ENCODE measurements around the gene LRRC75B. TPM values are rescaled to one million over a fixed set of nuclear protein-coding genes. Genes with fewer than 3 reads are reported as not detected.
"Not testable (repeated sequence)": the region's sequence is repeated elsewhere in the genome, so short reads cannot be mapped to it uniquely, and the experiment has no call there.

Gene LRRC75B
- total RNA-seq, 2 experiments from 2014 or later: 0.56 to 0.98 TPM

GRCh38 chr22:24622596-24622995 lies 29.7 kb upstream of the LRRC75B start:
- peak; percentile 25 for DNase-seq
- intact Hi-C loops (cut with DNase I, micrococcal nuclease); H3K36me3 Mint-ChIP-seq (ENCODE audit: low read depth); CTCF ChIA-PET; POLR2A ChIA-PET; H3K4me3 Mint-ChIP-seq; H3K4me1 Mint-ChIP-seq; H3K27ac Mint-ChIP-seq; H3K9me3 Mint-ChIP-seq (ENCODE audit: low read depth); H3K27me3 Mint-ChIP-seq; ATAC-seq: not testable (repeated sequence)

GRCh38 chr22:24621244-24621643 lies 28.4 kb upstream of the LRRC75B start:
- H3K4me1 Mint-ChIP-seq; H3K27me3 Mint-ChIP-seq; DNase-seq; H3K4me3 Mint-ChIP-seq; CTCF ChIA-PET; intact Hi-C loops (cut with DNase I, micrococcal nuclease); H3K36me3 Mint-ChIP-seq (ENCODE audit: low read depth); ATAC-seq; H3K9me3 Mint-ChIP-seq (ENCODE audit: low read depth); H3K27ac Mint-ChIP-seq; POLR2A ChIA-PET: not testable (repeated sequence)

GRCh38 chr22:24614794-24615193 lies 21.9 kb upstream of the LRRC75B start:
- DNase-seq; POLR2A ChIA-PET; ATAC-seq; intact Hi-C loops (cut with DNase I, micrococcal nuclease); H3K9me3 Mint-ChIP-seq (ENCODE audit: low read depth); CTCF ChIA-PET; H3K4me3 Mint-ChIP-seq; H3K4me1 Mint-ChIP-seq; H3K27ac Mint-ChIP-seq; H3K36me3 Mint-ChIP-seq (ENCODE audit: low read depth); H3K27me3 Mint-ChIP-seq: not testable (repeated sequence)

GRCh38 chr22:24609888-24610287 lies 17.0 kb upstream of the LRRC75B start:
- H3K27ac Mint-ChIP-seq; ATAC-seq; H3K4me3 Mint-ChIP-seq; CTCF ChIA-PET; H3K36me3 Mint-ChIP-seq (ENCODE audit: low read depth); DNase-seq; H3K4me1 Mint-ChIP-seq; intact Hi-C loops (cut with DNase I, micrococcal nuclease); H3K9me3 Mint-ChIP-seq (ENCODE audit: low read depth); POLR2A ChIA-PET; H3K27me3 Mint-ChIP-seq: not testable (repeated sequence)

- CTCF ChIA-PET; ATAC-seq; DNase-seq; intact Hi-C loops (cut with DNase I, micrococcal nuclease); H3K27me3 Mint-ChIP-seq; H3K9me3 Mint-ChIP-seq (ENCODE audit: low read depth); H3K36me3 Mint-ChIP-seq (ENCODE audit: low read depth); POLR2A ChIA-PET: not testable (repeated sequence)
- Mint-ChIP-seq H3K27ac (peak overlapping the region; percentile 91), H3K4me1 (peaks cover 17% of the 10 kb centered on the region), H3K4me3 (peak overlapping the region; percentile 84)
Measured at GRCh38 chr22:24608327-24608726, 15.5 kb upstream of the LRRC75B start.

GRCh38 chr22:24607429-24607983 lies 14.6 kb upstream of the LRRC75B start:
- peaks cover 21% of the 10 kb centered on the region for H3K4me1 Mint-ChIP-seq
- CTCF ChIA-PET; H3K36me3 Mint-ChIP-seq (ENCODE audit: low read depth); H3K9me3 Mint-ChIP-seq (ENCODE audit: low read depth); H3K27me3 Mint-ChIP-seq; POLR2A ChIA-PET: not testable (repeated sequence)
- intact Hi-C loops (cut with DNase I, micrococcal nuclease): loop anchor here in 1 of 2 experiments (1.0 kb wide), 1 partner anchor 52 kb away; the partner anchor contains the start of genes GUCD1 and SNRPD3
- peak; percentile 84 for DNase-seq
- ATAC-seq: peak; percentile 82
- peak overlapping the region; percentile 84 for H3K4me3 Mint-ChIP-seq
- H3K27ac Mint-ChIP-seq: peak overlapping the region; percentile 91

GRCh38 chr22:24606340-24606739 lies 13.5 kb upstream of the LRRC75B start:
- ATAC-seq; H3K36me3 Mint-ChIP-seq (ENCODE audit: low read depth); POLR2A ChIA-PET; H3K9me3 Mint-ChIP-seq (ENCODE audit: low read depth); H3K27me3 Mint-ChIP-seq; DNase-seq; CTCF ChIA-PET; intact Hi-C loops (cut with DNase I, micrococcal nuclease); H3K4me3 Mint-ChIP-seq: not testable (repeated sequence)
- H3K4me1 Mint-ChIP-seq: peaks cover 21% of the 10 kb centered on the region
- peak overlapping the region; percentile 63 for H3K27ac Mint-ChIP-seq

- Mint-ChIP-seq H3K27ac (peak overlapping the region; percentile 85), H3K4me1 (peaks cover 19% of the 10 kb centered on the region), H3K4me3 (peak overlapping the region; percentile 22)
- H3K9me3 Mint-ChIP-seq (ENCODE audit: low read depth); H3K36me3 Mint-ChIP-seq (ENCODE audit: low read depth); CTCF ChIA-PET; H3K27me3 Mint-ChIP-seq: not testable (repeated sequence)
- POLR2A ChIA-PET: interaction anchor here (0.5 kb wide), 1 partner anchor 186 kb away, joined by 3 read pairs; no protein-coding TSS in a partner anchor
- peak; percentile 46 for ATAC-seq
- intact Hi-C loops (cut with DNase I, micrococcal nuclease): loop anchor here in 1 of 2 experiments (5.0 kb wide), 1 partner anchor 47 kb away; the partner anchor contains the start of genes GUCD1 and SNRPD3
- DNase-seq: peak; percentile 55
Measured at GRCh38 chr22:24603770-24604629, 11.1 kb upstream of the LRRC75B start.

- intact Hi-C loops (cut with DNase I, micrococcal nuclease): loop anchor here in 1 of 2 experiments (5.0 kb wide), 1 partner anchor 46 kb away; the partner anchor contains the start of genes GUCD1 and SNRPD3
- ATAC-seq; H3K36me3 Mint-ChIP-seq (ENCODE audit: low read depth); CTCF ChIA-PET; H3K27me3 Mint-ChIP-seq; H3K9me3 Mint-ChIP-seq (ENCODE audit: low read depth); DNase-seq: not testable (repeated sequence)
- POLR2A ChIA-PET: interaction anchor here (0.5 kb wide), 1 partner anchor 185 kb away, joined by 3 read pairs; no protein-coding TSS in a partner anchor
- H3K27ac Mint-ChIP-seq: peak within 1 kb of the TSS; percentile 85
- peaks cover 19% of the 10 kb centered on the region for H3K4me1 Mint-ChIP-seq
- H3K4me3 Mint-ChIP-seq: peak within 1 kb of the TSS; percentile 22
Measured at GRCh38 chr22:24602847-24603769, 10.2 kb upstream of the LRRC75B start, which contains the start of gene GGT1. Gene GGT1 (plus strand): TSS chr22:24603193. CDS start chr22:24611082, 7,889 bp downstream.

- H3K27ac Mint-ChIP-seq; H3K36me3 Mint-ChIP-seq (ENCODE audit: low read depth); CTCF ChIA-PET; DNase-seq; ATAC-seq; POLR2A ChIA-PET; H3K9me3 Mint-ChIP-seq (ENCODE audit: low read depth); H3K4me3 Mint-ChIP-seq; H3K27me3 Mint-ChIP-seq: not testable (repeated sequence)
- peaks cover 15% of the 10 kb centered on the region for H3K4me1 Mint-ChIP-seq
- intact Hi-C loops (cut with DNase I, micrococcal nuclease): loop anchor here in 1 of 2 experiments (5.0 kb wide), 1 partner anchor 45 kb away; the partner anchor contains the start of genes GUCD1 and SNRPD3
Measured at GRCh38 chr22:24602105-24602749, 9.4 kb upstream of the LRRC75B start.

Data from activated CD4-positive, alpha-beta T cell treated with anti-CD3 and anti-CD28 coated beads for 36 hours (primary cell).